Gastroesophageal sphincter (tissue), 3 donors: ENCODE measurements around the gene HS2ST1.

Experiments used
- EP300 ChIP-seq: sonication (generic); formaldehyde crosslinking; IDR thresholded peaks from one replicate; pipeline ENCODE4 v1.6.1; 2017; ENCODE audit warnings: antibody characterized with exemption, mild to moderate bottlenecking
- POLR2A ChIP-seq, 2 donors: fragments of 450-650 bp; IDR thresholded peaks; one replicate each; pipeline ENCODE4 v1.6.1; 2017; ENCODE audit warnings: antibody characterized with exemption in 2 of 2, mild to moderate bottlenecking in 2 of 2, moderate library complexity in 1 of 2
- TF ChIP-seq, protein P1 (sequence below), 4 experiments: fragments of 200-600 bp in 2 of 4; fragments of 450-650 bp in 2 of 4; sonication (generic) in 1 of 4; IDR thresholded peaks; one replicate each; pipeline ENCODE4 v1.5.1; 2017 to 2019; ENCODE audit warnings: antibody characterized with exemption in 4 of 4, mild to moderate bottlenecking in 2 of 4, moderate library complexity in 2 of 4

DNA sequence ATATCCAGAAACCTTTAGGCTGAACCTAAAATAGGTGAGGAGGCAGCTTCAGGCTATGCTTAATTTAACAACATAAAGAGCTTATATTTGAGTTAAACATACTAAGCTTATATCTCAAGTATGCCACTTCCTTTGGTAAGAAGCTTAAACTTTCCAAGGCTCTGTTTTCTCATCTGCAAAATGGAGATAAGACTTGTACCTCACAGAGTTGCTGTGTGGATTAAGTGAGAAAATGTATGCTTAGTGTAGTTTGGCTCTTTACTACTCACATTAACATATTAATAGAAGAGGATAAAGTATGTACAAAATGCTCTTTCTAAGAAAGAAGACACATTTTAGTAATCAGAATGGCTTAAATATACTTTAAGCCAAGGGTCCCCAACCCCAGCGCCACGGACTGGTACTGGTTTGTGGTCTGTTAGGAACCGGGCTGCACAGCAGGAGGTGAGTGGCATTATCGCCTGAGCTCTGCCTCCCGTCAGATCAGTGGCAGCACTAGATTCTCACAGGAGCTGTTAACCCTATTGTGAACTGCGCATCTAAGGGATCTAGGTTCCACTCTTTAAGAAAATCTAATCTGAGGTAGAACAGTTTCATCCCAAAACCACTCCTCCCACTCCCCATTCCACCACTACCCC, 77.2 kb downstream of the HS2ST1 start:
- TF ChIP-seq, protein P1, sequence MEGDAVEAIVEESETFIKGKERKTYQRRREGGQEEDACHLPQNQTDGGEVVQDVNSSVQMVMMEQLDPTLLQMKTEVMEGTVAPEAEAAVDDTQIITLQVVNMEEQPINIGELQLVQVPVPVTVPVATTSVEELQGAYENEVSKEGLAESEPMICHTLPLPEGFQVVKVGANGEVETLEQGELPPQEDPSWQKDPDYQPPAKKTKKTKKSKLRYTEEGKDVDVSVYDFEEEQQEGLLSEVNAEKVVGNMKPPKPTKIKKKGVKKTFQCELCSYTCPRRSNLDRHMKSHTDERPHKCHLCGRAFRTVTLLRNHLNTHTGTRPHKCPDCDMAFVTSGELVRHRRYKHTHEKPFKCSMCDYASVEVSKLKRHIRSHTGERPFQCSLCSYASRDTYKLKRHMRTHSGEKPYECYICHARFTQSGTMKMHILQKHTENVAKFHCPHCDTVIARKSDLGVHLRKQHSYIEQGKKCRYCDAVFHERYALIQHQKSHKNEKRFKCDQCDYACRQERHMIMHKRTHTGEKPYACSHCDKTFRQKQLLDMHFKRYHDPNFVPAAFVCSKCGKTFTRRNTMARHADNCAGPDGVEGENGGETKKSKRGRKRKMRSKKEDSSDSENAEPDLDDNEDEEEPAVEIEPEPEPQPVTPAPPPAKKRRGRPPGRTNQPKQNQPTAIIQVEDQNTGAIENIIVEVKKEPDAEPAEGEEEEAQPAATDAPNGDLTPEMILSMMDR (IDR thresholded peaks at IDR 0.05) = no peak
- TF ChIP-seq POLR2A (IDR thresholded peaks at IDR 0.05) = no peak
- no peak for TF ChIP-seq EP300
